Measurements from ENCODE around the gene SEC31A.
A peak's percentile ranks its signal among the peaks of the same experiment; 100 is the strongest.
"Not testable (repeated sequence)": the region's sequence is repeated elsewhere in the genome, so short reads cannot be mapped to it uniquely, and the experiment has no call there.

The SEC31A gene, protein sequence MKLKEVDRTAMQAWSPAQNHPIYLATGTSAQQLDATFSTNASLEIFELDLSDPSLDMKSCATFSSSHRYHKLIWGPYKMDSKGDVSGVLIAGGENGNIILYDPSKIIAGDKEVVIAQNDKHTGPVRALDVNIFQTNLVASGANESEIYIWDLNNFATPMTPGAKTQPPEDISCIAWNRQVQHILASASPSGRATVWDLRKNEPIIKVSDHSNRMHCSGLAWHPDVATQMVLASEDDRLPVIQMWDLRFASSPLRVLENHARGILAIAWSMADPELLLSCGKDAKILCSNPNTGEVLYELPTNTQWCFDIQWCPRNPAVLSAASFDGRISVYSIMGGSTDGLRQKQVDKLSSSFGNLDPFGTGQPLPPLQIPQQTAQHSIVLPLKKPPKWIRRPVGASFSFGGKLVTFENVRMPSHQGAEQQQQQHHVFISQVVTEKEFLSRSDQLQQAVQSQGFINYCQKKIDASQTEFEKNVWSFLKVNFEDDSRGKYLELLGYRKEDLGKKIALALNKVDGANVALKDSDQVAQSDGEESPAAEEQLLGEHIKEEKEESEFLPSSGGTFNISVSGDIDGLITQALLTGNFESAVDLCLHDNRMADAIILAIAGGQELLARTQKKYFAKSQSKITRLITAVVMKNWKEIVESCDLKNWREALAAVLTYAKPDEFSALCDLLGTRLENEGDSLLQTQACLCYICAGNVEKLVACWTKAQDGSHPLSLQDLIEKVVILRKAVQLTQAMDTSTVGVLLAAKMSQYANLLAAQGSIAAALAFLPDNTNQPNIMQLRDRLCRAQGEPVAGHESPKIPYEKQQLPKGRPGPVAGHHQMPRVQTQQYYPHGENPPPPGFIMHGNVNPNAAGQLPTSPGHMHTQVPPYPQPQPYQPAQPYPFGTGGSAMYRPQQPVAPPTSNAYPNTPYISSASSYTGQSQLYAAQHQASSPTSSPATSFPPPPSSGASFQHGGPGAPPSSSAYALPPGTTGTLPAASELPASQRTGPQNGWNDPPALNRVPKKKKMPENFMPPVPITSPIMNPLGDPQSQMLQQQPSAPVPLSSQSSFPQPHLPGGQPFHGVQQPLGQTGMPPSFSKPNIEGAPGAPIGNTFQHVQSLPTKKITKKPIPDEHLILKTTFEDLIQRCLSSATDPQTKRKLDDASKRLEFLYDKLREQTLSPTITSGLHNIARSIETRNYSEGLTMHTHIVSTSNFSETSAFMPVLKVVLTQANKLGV

DNA sequence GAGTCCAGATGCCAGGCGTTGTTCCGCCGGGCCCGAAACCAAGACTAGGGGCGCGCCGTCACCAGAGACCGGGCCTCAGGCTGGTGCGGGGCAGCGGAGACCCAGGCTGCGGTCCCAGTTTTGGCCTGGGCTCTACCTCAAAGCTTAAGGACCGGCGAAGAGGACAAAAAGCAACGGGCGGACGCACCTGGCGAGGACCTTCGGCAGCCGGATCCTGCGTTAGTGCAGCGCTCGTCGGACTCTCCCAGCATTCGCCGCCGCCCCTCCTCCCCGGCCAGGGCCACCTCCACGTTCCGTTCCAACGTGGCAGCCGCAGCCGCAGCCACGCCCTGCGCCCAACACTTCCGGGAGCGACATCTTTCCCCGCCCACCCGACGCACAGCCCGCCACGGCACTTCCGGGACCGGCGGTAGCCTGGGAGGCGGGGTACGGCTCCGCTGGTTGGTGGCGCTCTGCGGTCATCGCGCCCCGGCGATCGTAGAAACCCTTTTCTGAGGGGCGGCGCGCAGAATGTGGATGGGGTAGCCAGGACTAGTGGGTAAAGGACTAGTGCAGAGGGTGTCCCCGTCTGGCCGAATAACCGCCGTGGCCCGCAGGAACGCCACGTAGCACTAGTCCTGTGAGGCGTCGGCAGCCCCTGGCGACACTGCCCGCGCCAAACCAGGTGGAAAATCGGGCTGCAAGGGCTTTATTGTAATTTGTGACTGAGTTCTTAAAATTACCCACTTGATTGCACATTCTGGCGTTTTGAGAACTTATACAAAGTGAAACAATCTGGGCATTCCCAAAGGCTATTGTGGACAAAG, at the start of gene SEC31A:
Gene SEC31A (minus strand): TSS at position 253 of the 806 bp plus-strand sequence. CDS start 9,217 bp downstream, outside the sequence.
- no peak for FAIRE-seq

DNA sequence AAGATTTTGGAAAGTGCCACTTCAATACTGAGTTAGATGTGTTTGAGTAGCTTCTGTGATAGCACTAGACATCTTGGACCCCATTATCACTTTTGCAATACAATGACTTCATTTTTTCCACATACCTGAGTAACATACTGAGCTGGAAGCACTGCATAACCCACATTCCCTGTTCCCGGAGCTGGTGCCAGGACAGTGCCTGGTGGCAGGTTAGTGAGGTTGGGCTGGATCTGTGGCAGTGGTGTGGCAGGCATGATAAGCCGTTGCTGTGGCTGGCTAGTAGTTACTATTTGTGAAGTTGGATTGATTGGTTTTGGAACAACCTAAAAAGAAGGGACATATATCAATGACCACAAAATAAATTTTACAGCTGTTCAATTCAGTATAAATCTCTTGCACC, 48.5 kb upstream of the SEC31A start:
- FAIRE-seq: no peak

DNA sequence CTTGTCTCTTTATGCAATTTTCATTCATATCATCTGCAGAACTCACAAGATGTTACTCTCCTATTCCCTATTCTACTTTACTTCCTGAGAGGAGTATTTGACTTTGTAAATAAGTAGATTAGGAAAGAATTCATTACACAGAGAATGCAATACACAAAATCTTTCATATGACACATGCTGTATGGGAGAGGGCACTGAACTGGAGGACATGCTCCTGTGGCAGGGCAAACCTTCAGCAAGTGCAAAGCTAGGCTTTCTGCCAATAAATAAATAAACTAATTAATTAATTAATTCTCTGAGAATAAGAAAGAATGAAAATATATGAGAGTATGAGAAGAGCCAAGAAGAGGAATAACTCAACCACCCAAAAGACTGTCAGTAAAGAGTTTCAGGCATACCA, 43.5 kb upstream of the SEC31A start:
- FAIRE-seq: no peak

DNA sequence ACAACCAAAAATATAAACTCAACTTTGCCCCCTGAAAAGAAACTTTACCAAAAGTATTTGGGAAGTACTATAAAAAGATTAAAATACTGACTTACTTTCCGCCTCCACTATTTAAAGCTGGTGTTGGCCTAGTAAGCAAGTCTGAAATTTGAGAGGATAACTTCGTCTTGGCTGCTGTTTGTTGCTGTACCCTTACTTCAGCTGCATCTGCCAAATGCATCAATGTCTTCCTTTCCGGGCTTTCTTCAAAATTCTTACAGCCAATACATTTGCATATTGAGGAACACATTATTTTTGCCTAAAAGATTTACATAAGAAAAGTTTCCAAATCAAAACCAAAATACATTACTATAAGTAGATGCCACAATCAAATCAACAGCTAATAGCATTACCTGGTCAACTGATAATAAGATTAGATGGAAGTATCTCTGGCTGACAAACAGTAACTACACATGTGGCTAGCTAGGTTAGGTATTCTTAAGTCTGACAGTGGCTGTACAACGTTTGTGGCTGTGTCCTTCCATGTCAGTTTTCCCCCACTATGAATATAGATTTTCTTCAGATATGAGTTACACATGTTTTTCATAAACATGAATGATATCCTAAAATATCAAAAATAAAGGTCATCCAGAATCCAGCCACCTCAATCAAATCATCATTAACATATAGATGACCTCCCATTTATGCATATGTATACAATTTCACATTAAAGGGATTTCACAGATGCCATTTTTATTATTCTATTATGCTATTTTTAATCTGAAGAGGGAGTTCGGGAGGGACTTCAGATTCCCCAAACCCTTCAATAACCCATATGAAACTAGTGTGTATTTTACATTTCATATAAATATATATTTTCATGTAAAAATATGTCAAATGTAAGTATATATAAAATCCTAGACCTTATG, 40.1 kb upstream of the SEC31A start:
- no peak for FAIRE-seq

DNA sequence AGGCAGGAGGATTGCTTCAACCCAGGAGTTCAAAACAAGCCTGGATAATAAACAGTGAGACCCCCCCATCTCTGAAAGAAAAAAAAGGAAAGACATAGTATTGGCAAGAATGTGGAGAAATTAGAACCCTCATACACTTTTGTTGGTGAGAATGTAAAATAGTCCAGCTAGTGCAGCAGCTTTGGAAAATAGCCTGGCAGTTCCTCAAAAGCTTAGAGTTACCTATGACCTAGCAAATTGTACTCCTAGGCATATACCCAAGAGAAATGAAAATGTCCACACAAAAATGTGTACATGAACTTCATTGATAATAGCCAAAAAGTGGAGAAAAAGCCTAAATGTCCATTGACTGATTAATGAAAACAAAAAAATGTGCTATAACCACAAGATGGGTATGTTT, 30.8 kb upstream of the SEC31A start:
- FAIRE-seq: no peak

DNA sequence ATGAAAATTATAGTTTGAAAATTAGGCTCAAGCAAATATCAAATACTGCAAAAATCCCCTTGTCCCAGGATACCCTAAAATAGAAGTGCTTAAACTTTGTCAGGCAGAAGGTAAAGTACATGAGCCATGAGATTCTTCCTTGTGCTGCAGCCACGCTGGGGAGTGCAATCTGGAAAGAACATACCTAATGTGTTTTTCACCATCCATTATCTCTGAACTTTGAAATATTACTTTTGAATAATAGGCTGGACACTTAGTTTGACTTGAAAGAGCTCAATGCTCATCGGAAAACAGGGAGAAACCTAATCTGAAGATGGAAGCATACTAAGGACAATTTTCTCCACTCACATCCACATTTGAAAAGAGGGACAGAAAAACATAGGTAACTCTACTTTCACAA, 28.4 kb upstream of the SEC31A start:
- no peak for FAIRE-seq

DNA sequence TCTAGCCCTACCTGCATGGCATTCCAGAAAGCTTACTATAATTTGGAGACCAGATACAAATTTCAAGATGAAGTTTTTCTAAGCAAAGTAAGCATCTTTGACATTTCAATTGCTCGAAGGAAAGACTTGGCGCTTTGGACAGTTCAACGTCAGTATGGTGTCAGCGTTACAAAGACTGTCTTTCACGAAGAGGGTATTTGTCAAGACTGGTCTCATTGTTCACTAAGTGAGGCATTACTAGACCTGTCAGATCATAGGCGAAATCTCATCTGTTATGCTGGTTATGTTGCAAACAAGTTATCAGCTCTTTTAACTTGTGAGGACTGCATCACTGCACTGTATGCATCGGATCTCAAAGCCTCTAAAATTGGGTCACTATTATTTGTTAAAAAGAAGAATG, 27.1 kb upstream of the SEC31A start:
- no peak for FAIRE-seq

DNA sequence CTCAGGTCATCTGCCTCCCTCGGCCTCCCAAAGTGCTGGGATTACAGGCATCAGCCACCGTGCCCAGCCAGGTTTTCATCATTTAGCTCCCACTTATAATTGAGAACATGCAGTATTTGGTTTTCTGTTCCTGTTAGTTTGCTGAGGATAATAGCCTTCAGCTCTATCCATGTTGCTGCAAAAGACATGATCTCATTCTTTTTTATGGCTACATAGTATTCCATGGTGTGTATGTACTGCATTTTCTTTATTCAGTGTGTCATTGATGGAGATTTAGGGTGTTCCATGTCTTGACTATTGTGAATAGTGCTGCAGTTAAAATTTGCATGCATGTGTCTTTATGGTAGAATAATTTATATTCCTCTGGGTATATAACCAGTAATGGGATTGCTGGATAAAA, 23.0 kb upstream of the SEC31A start:
- not testable (repeated sequence) for FAIRE-seq

DNA sequence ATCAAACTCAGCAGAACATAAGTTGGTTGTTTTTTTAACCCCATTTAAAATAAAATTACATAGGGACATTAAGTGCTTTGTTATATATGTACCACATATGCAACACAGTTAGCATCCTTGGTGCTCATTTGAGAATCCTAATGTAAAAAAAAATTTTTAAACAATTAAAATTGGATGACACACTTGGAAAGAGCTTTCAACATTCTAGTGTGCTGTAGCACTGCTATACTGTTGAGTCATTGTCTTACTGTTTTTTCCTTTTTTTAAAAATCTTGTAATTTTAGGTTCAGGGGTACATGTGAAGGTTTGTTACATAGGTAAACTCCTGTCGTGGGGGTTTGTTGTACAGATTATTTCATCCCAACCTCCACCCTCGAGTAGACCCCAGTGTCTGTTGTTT, 22.4 kb upstream of the SEC31A start:
- no peak for FAIRE-seq

DNA sequence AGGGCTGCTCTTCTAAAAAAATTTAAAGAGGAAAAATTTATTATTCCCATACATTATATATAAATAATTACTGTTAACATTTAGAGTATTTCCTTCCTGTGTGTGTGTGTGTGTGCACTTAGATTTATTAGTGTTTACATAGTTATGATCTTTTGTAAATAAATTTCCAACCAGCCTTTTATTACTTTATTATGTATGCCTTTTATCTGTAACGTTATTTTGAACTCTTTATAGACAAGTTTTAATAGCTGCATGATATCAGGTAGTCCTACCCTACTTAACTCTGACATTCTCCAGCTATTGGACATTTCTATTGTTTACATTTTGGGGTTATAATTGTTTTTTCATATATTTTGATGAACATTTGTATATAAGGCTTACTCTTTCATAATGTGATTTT, 18.4 kb upstream of the SEC31A start:
- no peak for FAIRE-seq

DNA sequence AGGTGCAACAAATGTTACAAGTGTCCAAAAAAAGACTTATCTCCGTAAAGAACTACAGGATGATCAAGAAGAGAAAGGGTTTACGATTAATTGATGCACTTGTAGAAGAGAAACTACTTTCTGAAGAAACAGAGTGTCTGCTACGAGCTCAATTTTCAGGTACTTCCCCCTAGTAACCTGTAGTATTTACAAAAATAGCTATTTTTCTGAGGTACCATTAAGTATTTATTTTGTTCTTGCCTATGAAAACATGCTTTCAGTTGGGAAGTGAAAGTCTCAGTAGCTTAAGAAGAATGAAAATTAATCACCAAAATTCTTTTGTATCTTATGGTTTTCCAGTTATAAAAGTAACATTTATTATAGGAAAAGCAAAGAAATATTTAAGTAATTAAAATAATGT, 15.5 kb upstream of the SEC31A start:
- no peak for FAIRE-seq

DNA sequence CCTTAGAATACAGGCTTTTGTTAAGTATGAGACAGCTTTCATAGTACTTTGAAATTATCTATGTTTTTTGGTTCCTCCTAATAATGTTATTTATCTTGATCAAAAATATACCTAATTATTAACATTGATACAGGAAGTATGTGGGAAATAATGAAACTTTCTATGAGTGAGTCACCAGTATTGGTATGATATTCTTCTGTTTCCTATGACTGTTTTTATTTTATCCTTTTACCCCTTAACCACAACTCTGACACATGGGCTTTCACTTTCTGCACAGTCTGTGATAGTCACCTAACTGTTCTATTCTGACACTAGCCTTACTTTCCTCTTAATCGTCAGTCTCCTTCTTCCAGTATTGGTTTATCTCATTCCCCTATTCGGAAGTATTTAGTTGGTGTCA, 14.3 kb upstream of the SEC31A start:
- FAIRE-seq: no peak

DNA sequence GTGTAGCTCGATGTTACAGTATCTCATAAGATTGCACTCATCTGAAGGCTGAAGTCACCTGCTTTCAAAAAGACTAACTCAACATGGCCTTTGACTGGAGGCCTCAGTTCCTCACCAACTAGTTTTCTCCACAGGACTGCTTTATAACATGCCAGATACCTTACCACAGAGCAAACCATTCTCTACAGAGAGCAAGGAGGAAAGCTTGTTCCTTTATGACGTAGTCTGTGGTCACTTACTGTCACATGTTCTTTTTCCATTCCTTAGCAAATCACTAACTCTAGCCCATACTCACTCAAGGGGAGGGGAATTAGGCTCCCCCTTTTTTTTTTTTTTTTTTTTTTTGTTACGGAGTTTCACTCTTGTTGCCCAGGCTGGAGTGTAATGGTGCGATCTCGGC, 12.8 kb upstream of the SEC31A start:
- FAIRE-seq: no peak

DNA sequence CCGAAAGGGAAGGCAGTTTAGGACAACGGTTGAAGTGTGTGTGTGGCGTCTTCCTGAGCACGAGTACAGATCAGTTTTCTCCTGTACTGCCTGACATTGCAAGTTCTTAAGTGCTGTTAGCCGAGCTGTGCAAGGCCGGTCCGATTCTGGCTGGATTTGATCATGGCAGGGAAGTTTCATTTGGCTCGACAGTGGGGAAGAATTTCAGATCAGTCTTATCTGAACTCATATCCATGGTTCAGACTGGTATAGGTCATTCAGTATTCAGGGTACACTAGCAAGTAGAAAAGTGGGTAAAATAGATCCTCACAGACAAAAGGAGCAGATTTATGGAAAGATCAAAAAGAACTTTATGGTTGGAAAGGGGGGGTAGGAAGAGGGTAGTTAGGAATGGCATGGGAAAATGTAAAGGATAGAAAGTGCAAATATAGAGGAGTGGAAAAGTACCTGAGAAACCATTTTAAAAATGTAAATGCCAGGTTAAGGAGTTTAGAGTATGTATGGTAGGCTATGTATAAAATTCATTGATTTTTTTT, 10.3 kb upstream of the SEC31A start:
- no peak for FAIRE-seq

DNA sequence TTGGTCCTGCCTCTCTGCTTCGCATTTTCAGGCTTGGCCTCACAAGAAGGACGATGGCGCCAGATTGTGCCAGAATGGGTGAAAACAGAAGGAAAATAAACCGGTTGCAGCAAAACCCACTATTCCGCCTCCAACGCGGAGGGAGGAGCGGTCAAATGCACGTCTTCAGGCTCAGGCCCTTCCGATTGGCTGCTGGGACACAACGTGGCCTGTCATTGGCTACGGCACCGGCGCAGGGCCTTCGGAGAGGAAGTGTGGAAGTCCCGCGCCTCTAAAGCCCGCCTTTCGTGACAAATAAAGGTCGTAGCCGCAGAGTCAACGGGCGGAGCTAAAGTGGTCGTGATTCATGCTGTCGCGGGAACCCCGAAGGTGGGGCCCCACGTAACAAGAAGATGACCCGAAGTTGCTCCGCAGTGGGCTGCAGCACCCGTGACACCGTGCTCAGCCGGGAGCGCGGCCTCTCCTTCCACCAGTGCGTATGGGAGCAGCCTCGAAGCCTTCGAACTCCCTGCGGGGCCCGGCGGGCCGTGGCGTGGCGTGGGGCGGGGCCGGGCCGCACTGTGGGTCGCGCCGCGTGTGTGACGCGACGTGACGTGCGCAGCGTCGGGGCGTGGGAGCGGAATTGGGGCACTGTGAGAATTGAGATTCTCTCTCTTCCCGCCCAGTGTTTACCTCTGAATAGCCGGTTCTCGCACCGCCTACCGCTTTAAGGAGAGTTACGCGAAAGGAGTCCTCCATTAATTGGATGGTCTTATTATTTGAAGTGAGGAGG, 9.6 kb upstream of the SEC31A start, which contains the start of gene THAP9:
Gene THAP9 (plus strand): TSS at position 325 of the 772 bp plus-strand sequence. CDS start 68 bp downstream, at position 393.
- FAIRE-seq: peak; percentile 97

DNA sequence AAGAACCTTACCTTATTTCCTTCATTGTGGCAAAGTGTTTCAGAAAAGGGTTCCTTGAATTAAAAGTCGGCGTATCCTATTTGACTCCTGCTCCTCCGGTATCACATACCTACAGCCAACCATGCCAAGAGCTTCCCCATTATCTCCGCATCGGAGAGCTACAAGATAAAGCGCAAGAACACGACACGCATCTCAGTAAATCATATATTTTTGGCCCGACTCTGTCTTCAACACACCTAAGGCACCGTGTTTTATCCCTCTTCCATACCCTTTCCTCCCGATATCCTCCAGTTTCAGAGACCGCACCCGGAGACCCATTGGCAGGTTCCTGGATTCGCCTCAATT, 9.1 kb upstream of the SEC31A start:
- FAIRE-seq: no peak

DNA sequence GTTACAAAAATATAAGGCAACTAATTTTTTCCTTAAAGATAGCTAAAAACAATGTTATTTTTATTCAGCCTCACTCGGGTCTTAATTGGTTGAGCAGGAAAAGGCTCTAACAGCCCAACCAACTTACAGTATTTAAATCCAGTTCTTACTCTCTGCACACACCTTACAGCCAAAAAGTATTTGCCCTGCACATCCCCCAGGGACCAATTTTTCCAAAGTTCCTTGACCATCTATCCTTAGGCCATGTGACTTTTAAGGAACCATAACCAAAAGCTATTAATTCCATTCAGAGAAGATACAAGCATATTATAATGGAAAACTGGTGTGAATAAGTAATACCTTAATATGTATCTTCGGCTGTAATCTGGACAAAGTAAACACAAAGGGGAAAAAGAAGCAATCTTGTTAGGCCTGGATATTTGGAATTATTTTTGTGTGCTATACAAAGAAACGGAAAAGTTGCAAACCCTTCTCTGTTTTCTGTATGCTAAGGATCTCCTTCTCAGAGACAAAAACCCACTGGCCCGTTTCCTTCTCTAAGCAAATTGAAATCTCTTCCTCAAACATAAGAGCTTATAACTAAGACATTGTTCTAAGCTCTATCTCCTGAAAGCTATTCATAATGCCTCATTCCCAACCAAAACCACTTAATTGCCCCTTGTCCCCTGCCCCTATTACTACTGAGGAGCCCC, 8.6 kb upstream of the SEC31A start:
- no peak for FAIRE-seq

DNA sequence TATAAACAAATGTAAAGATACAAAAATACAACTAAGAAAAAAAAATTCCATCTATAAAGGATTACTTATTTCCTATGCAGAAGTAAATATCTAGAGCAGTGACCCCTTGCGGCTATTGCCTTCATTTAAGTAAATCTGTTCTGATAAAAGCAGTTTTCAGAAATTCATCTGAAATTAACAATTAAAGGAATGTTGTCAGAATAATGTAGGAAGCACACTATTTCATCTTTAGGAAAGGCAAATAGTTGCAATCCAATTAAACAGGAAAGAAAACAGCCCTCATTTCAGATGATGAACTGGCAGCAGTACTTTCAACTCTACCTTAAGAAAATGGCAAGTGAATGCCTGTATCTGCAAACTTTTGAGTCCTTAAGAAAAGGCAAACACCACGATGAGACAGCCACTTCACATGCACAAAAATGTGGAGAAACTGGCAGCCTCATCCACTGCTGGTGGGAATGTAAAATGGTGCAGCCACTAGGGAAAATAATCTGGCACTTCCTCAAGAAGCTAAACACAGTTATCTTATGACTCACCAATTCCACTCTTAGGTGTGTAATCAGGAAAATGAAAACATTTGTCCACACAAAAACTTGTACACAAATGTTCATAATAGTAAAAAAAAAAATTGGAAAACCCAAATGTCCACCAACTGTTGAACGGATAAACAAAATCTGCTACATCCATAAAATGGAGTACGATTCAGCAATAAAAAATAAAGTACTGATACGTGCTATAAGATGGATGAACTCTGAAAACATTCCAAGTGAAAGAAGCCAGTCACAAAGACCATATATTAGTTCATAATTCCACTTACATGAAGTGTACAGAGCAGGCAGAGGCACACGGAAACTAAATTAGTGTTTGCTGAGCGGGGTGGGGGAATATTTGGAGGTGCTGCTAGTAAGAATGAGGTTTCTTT, 7.6 kb upstream of the SEC31A start:
- peak; percentile 93 for FAIRE-seq
